Upper lobe of left lung (tissue), 6 donors: ENCODE data around the gene PCLAF. TPM values are rescaled to one million over a fixed set of nuclear protein-coding genes. Genes with fewer than 3 reads are reported as not detected.
"Not testable (repeated sequence)": the region's sequence is repeated elsewhere in the genome, so short reads cannot be mapped to it uniquely, and the experiment has no call there.

Experiments
- ATAC-seq, 2 donors: fragments of 200-7000 bp; cut with Tn5 transposase; one replicate each; pipeline ENCODE4 v1.9.1; 2022; ENCODE audit warnings: mild to moderate bottlenecking in 2 of 2, moderate library complexity in 2 of 2; ENCODE audit not compliant: low FRiP score in 2 of 2
- DNase-seq, 2 donors: peaks; one replicate each; pipeline ENCODE4 v3.0.0-alpha.2; 2019 to 2020
- H3K27ac ChIP-seq, 4 donors: fragments of 200-600 bp; sonication (generic); one replicate each; pipeline ENCODE4 v1.5.1; 2016 to 2019
- H3K27me3 ChIP-seq, 4 donors: fragments of 200-600 bp; sonication (generic); one replicate each; pipeline ENCODE4 v1.5.1; 2017 to 2019
- H3K36me3 ChIP-seq, 4 donors: fragments of 200-600 bp; sonication (generic); one replicate each; pipeline ENCODE4 v1.5.1; 2016 to 2019
- H3K4me1 ChIP-seq, 4 donors: fragments of 200-600 bp; sonication (generic); one replicate each; pipeline ENCODE4 v1.5.1; 2018 to 2019
- H3K4me3 ChIP-seq, 4 donors: fragments of 200-600 bp; sonication (generic); one replicate each; pipeline ENCODE4 v1.5.1; 2017 to 2019; ENCODE audit warnings: mild to moderate bottlenecking in 2 of 4, moderate library complexity in 1 of 4
- H3K9me3 ChIP-seq, 4 donors: fragments of 200-600 bp; sonication (generic); one replicate each; pipeline ENCODE4 v1.5.1; 2018 to 2019
- CTCF ChIP-seq, 6 experiments: fragments of 450-650 bp in 4 of 6; fragments of 200-600 bp in 2 of 6; sonication (generic) in 2 of 6; IDR thresholded peaks; one replicate each; pipeline ENCODE4 v1.5.1; 2016 to 2019; ENCODE audit warnings: antibody characterized with exemption in 6 of 6
- EP300 ChIP-seq, 4 donors: sonication (generic); formaldehyde crosslinking; IDR thresholded peaks; one replicate each; pipeline ENCODE4 v1.5.1; 2017; ENCODE audit warnings: antibody characterized with exemption in 4 of 4, control low read depth in 2 of 4
- POLR2A ChIP-seq, 4 donors: fragments of 450-650 bp; IDR thresholded peaks; one replicate each; pipeline ENCODE4 v1.5.1; 2016 to 2017; ENCODE audit warnings: antibody characterized with exemption in 4 of 4, mild to moderate bottlenecking in 2 of 4
- POLR2AphosphoS5 ChIP-seq, 2 donors: sonication (generic); formaldehyde crosslinking; IDR thresholded peaks; one replicate each; pipeline ENCODE4 v1.5.1; 2017; ENCODE audit warnings: antibody characterized with exemption in 2 of 2
- WGBS, 2 donors: methylation state at CpG; one replicate each; pipeline ENCODE4 v1.1.5; 2017 to 2018; 5-methylcytosine and 5-hydroxymethylcytosine counted together
- total RNA-seq, 6 donors: library from RNA; depleted of rRNA in 4 of 6; stranded (reverse); fragments of >200 nt in 4 of 6; gene quantifications; one replicate each; pipeline versions ENCODE4 v1.1.0 to v1.2.1, GENCODE V29; 2016 to 2021
- donor health status: DM: no; HTN: no; CAD: no; lungs with moderate emphysema.
- donor health status: DM: no; HTN: yes; CAD: no; lungs with severe emphysema.

PCLAF gene
- total RNA-seq, 6 donors from 2014 or later = 1.6 to 3.6 (median 2.0) TPM; not detected in 2

- H3K4me1 ChIP-seq = peaks cover 14 to 24% (median 16%) of the 10 kb centered on the region in 4 donors
- TF ChIP-seq CTCF (IDR thresholded peaks at IDR 0.05) (no peak), POLR2AphosphoS5 (IDR thresholded peaks at IDR 0.05) (no peak), POLR2A (IDR thresholded peaks at IDR 0.05) (no peak), EP300 (IDR thresholded peaks at IDR 0.05) (no peak)
- peak overlapping the region; percentile 75 to 88 (median 86) for H3K27ac ChIP-seq
- H3K36me3 ChIP-seq = no peaks in the 10 kb centered on the region
- H3K27me3 ChIP-seq = no peaks in the 10 kb centered on the region
- DNase-seq (no peak), ATAC-seq (no peak)
- peak overlapping the region; percentile 84 to 96 (median 94) for H3K4me3 ChIP-seq
- no peaks in the 10 kb centered on the region for H3K9me3 ChIP-seq
- 33 to 37% methylated on average over 5 of the region's 5 CpGs for WGBS, 2 donors
Measured at GRCh38 chr15:64354688-64355344, 26.4 kb downstream of the PCLAF start.

GRCh38 chr15:64351265-64351664 is 30.0 kb downstream of the PCLAF start:
- H3K27me3 ChIP-seq = no peaks in the 10 kb centered on the region
- H3K27ac ChIP-seq = peak overlapping the region in 1 of 4 donors; percentile 46
- H3K36me3 ChIP-seq = peaks cover 0 to 8% (median 0%) of the 10 kb centered on the region in 4 donors
- H3K9me3 ChIP-seq = no peaks in the 10 kb centered on the region
- peaks cover 8 to 17% (median 13%) of the 10 kb centered on the region in 4 donors for H3K4me1 ChIP-seq
- no peak for TF ChIP-seq POLR2A (IDR thresholded peaks at IDR 0.05)
- TF ChIP-seq POLR2AphosphoS5 (IDR thresholded peaks at IDR 0.05) = no peak
- TF ChIP-seq EP300 (IDR thresholded peaks at IDR 0.05) = no peak
- TF ChIP-seq CTCF (IDR thresholded peaks at IDR 0.05) = no peak
- 68 to 74% methylated on average over 7 of the region's 7 CpGs for WGBS, 2 donors
- no peak for DNase-seq
- H3K4me3 ChIP-seq = no peak overlapping the region
- no peak for ATAC-seq

GRCh38 chr15:64349375-64349774 is 31.9 kb downstream of the PCLAF start:
- 78 to 96% methylated on average over 2 of the region's 2 CpGs for WGBS, 2 donors
- TF ChIP-seq POLR2A (IDR thresholded peaks at IDR 0.05) (no peak), CTCF (IDR thresholded peaks at IDR 0.05) (no peak), POLR2AphosphoS5 (IDR thresholded peaks at IDR 0.05) (no peak), EP300 (IDR thresholded peaks at IDR 0.05) (no peak)
- H3K36me3 ChIP-seq = peaks cover 0 to 8% (median 0%) of the 10 kb centered on the region in 4 donors

GRCh38 chr15:64348455-64348854 is 32.8 kb downstream of the PCLAF start:
- H3K27me3 ChIP-seq = no peaks in the 10 kb centered on the region
- DNase-seq (no peak), ATAC-seq (no peak)
- no peak overlapping the region for H3K4me3 ChIP-seq
- no peak for TF ChIP-seq POLR2A (IDR thresholded peaks at IDR 0.05)
- TF ChIP-seq EP300 (IDR thresholded peaks at IDR 0.05) = no peak
- no peak for TF ChIP-seq POLR2AphosphoS5 (IDR thresholded peaks at IDR 0.05)
- TF ChIP-seq CTCF (IDR thresholded peaks at IDR 0.05) = no peak
- no peaks in the 10 kb centered on the region for H3K9me3 ChIP-seq
- H3K27ac ChIP-seq = no peak overlapping the region
- H3K4me1 ChIP-seq = peaks cover 0 to 16% (median 12%) of the 10 kb centered on the region in 4 donors
- WGBS, 2 donors = 88 to 92% methylated on average over 1 of the region's 1 CpG
- peaks cover 0 to 8% (median 0%) of the 10 kb centered on the region in 4 donors for H3K36me3 ChIP-seq

More at GRCh38 chr15:64349375-64349774, 31.9 kb downstream of the PCLAF start:
- ATAC-seq = no peak
- Histone ChIP-seq H3K9me3 (no peaks in the 10 kb centered on the region), H3K27me3 (no peaks in the 10 kb centered on the region), H3K4me3 (no peak overlapping the region), H3K4me1 (peaks cover under 1 to 16% (median 11%) of the 10 kb centered on the region in 4 donors), H3K27ac (no peak overlapping the region)
- no peak for DNase-seq

GRCh38 chr15:64346242-64346641 is 35.0 kb downstream of the PCLAF start:
- H3K4me3 ChIP-seq, H3K27me3 ChIP-seq, H3K9me3 ChIP-seq, DNase-seq, H3K27ac ChIP-seq, ATAC-seq: not testable (repeated sequence)
- Histone ChIP-seq H3K36me3 (peaks cover 0 to 14% (median 0%) of the 10 kb centered on the region in 4 donors), H3K4me1 (peaks cover 0 to 13% (median 8%) of the 10 kb centered on the region in 4 donors)
- WGBS, 2 donors = 97 to 98% methylated on average over 6 of the region's 6 CpGs
